H9 (cell line): ENCODE measurements around the gene AMDHD2. TPM values are rescaled to one million over a fixed set of nuclear protein-coding genes. Genes with fewer than 3 reads are reported as not detected.

Source experiments
- DNase-seq: peaks from one replicate; pipeline ENCODE4 v3.0.0-alpha.2; 2017
- H2AFZ ChIP-seq: one replicate; pipeline ENCODE4 v1.6.1; 2013; ENCODE audit warnings: mild to moderate bottlenecking, low read length, control low read depth, moderate library complexity
- H2AK5ac ChIP-seq: 2 replicates; pipeline ENCODE4 v1.6.1; 2013; ENCODE audit warnings: low read length, control low read depth, mixed read lengths; ENCODE audit not compliant: insufficient read length
- H2BK120ac ChIP-seq: one replicate; pipeline ENCODE4 v1.6.1; 2013; ENCODE audit warnings: low read depth, mild to moderate bottlenecking, low read length, control low read depth, inconsistent platforms; ENCODE audit not compliant: poor library complexity, severe bottlenecking
- H2BK12ac ChIP-seq: 2 replicates; pipeline ENCODE4 v1.6.1; 2013; ENCODE audit warnings: low read length, control low read depth, mixed read lengths, low read depth; ENCODE audit not compliant: insufficient read length
- H2BK15ac ChIP-seq: 2 replicates; pipeline ENCODE4 v1.6.1; 2013; ENCODE audit warnings: low read depth, low read length, control low read depth
- H2BK20ac ChIP-seq: one replicate; pipeline ENCODE4 v1.6.1; 2013; ENCODE audit warnings: low read depth, mild to moderate bottlenecking, low read length, control low read depth, inconsistent platforms; ENCODE audit not compliant: poor library complexity, severe bottlenecking
- H2BK5ac ChIP-seq: 2 replicates; pipeline ENCODE4 v1.6.1; 2013; ENCODE audit warnings: low read length, control low read depth, mixed read lengths; ENCODE audit not compliant: insufficient read length
- H3K14ac ChIP-seq: 2 replicates; pipeline ENCODE4 v1.6.1; 2013; ENCODE audit warnings: low read length, control low read depth; ENCODE audit not compliant: insufficient read depth
- H3K18ac ChIP-seq: 2 replicates; pipeline ENCODE4 v1.6.1; 2013; ENCODE audit warnings: low read depth, mild to moderate bottlenecking, mixed read lengths, low read length, control low read depth; ENCODE audit not compliant: insufficient read length
- H3K23ac ChIP-seq: 2 replicates; pipeline ENCODE4 v1.6.1; 2013; ENCODE audit warnings: low read length, control low read depth, mixed read lengths, low read depth; ENCODE audit not compliant: insufficient read length
- H3K23me2 ChIP-seq: 2 replicates; pipeline ENCODE4 v1.6.1; 2013; ENCODE audit warnings: low read depth, mild to moderate bottlenecking, mixed read lengths, low read length, control low read depth; ENCODE audit not compliant: insufficient read length, poor library complexity, severe bottlenecking
- H3K27ac ChIP-seq: 2 replicates; pipeline ENCODE4 v1.5.1; 2013; ENCODE audit warnings: low read length, control low read depth, mixed read lengths, low read depth; ENCODE audit not compliant: insufficient read length
- H3K27me3 ChIP-seq: 2 replicates; pipeline ENCODE4 v1.6.1; 2013; ENCODE audit warnings: low read length, control low read depth, inconsistent platforms; ENCODE audit not compliant: insufficient read depth
- H3K4ac ChIP-seq: 2 replicates; pipeline ENCODE4 v1.6.1; 2013; ENCODE audit warnings: low read depth, mild to moderate bottlenecking, control low read depth, inconsistent platforms, low read length, moderate library complexity
- H3K4me1 ChIP-seq: 2 replicates; pipeline ENCODE4 v1.6.1; 2013; ENCODE audit warnings: low read length, control low read depth, inconsistent platforms; ENCODE audit not compliant: insufficient read depth
- H3K4me2 ChIP-seq: 2 replicates; pipeline ENCODE4 v1.6.1; 2013; ENCODE audit warnings: low read length, control low read depth, mixed read lengths; ENCODE audit not compliant: insufficient read length, insufficient read depth
- H3K56ac ChIP-seq: 2 replicates; pipeline ENCODE4 v1.6.1; 2013; ENCODE audit warnings: low read depth, mild to moderate bottlenecking, mixed read lengths, low read length, control low read depth; ENCODE audit not compliant: insufficient read length
- H3K79me1 ChIP-seq: 2 replicates; pipeline ENCODE4 v1.6.1; 2013; ENCODE audit warnings: low read depth, mild to moderate bottlenecking, moderate library complexity, low read length, control low read depth, inconsistent platforms; ENCODE audit not compliant: insufficient read depth, poor library complexity, severe bottlenecking
- H3K79me2 ChIP-seq: 2 replicates; pipeline ENCODE4 v1.6.1; 2013; ENCODE audit warnings: low read length, control low read depth, inconsistent platforms; ENCODE audit not compliant: insufficient read depth
- H3K9ac ChIP-seq: 2 replicates; pipeline ENCODE4 v1.6.1; 2013; ENCODE audit warnings: low read length, control low read depth, mixed read lengths; ENCODE audit not compliant: insufficient read length; ENCODE audit errors: extremely low read depth
- H3K9me3 ChIP-seq: one replicate; pipeline ENCODE4 v1.6.1; 2013; ENCODE audit warnings: low read depth, low read length, inconsistent platforms; ENCODE audit not compliant: control insufficient read depth
- H3T11ph ChIP-seq: one replicate; pipeline ENCODE4 v1.6.1; 2013; ENCODE audit warnings: mild to moderate bottlenecking, low read length, control low read depth, inconsistent platforms
- H4K20me1 ChIP-seq: one replicate; pipeline ENCODE4 v1.6.1; 2013; ENCODE audit not compliant: control insufficient read depth, insufficient read length, insufficient read depth
- H4K5ac ChIP-seq: 2 replicates; pipeline ENCODE4 v1.6.1; 2013; ENCODE audit warnings: low read depth, mild to moderate bottlenecking, mixed read lengths, low read length, control low read depth; ENCODE audit not compliant: insufficient read length
- H4K8ac ChIP-seq: replicated peaks from 2 replicates; pipeline ENCODE4 v1.6.1; 2013; ENCODE audit warnings: low read length, control low read depth, mixed read lengths, low read depth; ENCODE audit not compliant: insufficient read length
- H4K91ac ChIP-seq: 2 replicates; pipeline ENCODE4 v1.6.1; 2013; ENCODE audit warnings: low read depth, mild to moderate bottlenecking, moderate library complexity, mixed read lengths, low read length, control low read depth; ENCODE audit not compliant: insufficient read length
- H3K27ac Mint-ChIP-seq, 3 experiments: 2 replicates in 2 of 3; 3 replicates in 1 of 3; pipeline ENCODE4 v1.8.0; 2020 to 2021; ENCODE audit warnings: mixed read lengths in 3 of 3, mild to moderate bottlenecking in 1 of 3, moderate library complexity in 1 of 3
- H3K27me3 Mint-ChIP-seq: 2 replicates; pipeline ENCODE4 v1.8.0; 2021; ENCODE audit warnings: low read depth, mild to moderate bottlenecking, moderate library complexity, mixed read lengths
- H3K36me3 Mint-ChIP-seq, 3 experiments: 2 replicates in 2 of 3; 3 replicates in 1 of 3; pipeline ENCODE4 v1.8.0; 2020 to 2021; ENCODE audit warnings: low read depth in 3 of 3, mixed read lengths in 3 of 3; ENCODE audit not compliant: insufficient read depth in 1 of 3
- H3K4me1 Mint-ChIP-seq, 2 experiments: 2 replicates each; pipeline ENCODE4 v1.8.0; 2020; ENCODE audit warnings: mixed read lengths in 2 of 2
- H3K4me3 Mint-ChIP-seq, 2 experiments: 2 replicates in 1 of 2; 3 replicates in 1 of 2; pipeline ENCODE4 v1.8.0; 2020 to 2021; ENCODE audit warnings: mild to moderate bottlenecking in 2 of 2, mixed read lengths in 2 of 2, moderate library complexity in 1 of 2
- H3K9me3 Mint-ChIP-seq, 2 experiments: 2 replicates in 1 of 2; 3 replicates in 1 of 2; pipeline ENCODE4 v1.8.0; 2020; ENCODE audit warnings: mild to moderate bottlenecking in 2 of 2, mixed read lengths in 2 of 2, moderate library complexity in 1 of 2
- WGBS: extraction: QIAGEN DNeasy Blood & Tissue Kit; methylation state at CpG from one replicate; pipeline ENCODE4 v1.1.7; 2013; ENCODE audit warnings: missing lambda C conversion rate, low lambda C conversion rate, mixed read lengths; ENCODE audit not compliant: insufficient read length; ENCODE audit errors: extremely low coverage; 5-methylcytosine and 5-hydroxymethylcytosine counted together
- total RNA-seq: library from RNA; stranded (reverse); gene quantifications from 2 replicates; pipeline ENCODE4 v1.2.1, GENCODE V29; 2021
- TF ChIP-seq, protein P1 (sequence below): fragments of 200-600 bp; sonication (generic); conservative IDR thresholded peaks from 3 replicates; pipeline ENCODE4 v1.8.0; 2021; ENCODE audit warnings: antibody characterized with exemption, mild to moderate bottlenecking

The AMDHD2 gene
- total RNA-seq, 1 experiment from 2014 or later, result 61.5 TPM

DNA sequence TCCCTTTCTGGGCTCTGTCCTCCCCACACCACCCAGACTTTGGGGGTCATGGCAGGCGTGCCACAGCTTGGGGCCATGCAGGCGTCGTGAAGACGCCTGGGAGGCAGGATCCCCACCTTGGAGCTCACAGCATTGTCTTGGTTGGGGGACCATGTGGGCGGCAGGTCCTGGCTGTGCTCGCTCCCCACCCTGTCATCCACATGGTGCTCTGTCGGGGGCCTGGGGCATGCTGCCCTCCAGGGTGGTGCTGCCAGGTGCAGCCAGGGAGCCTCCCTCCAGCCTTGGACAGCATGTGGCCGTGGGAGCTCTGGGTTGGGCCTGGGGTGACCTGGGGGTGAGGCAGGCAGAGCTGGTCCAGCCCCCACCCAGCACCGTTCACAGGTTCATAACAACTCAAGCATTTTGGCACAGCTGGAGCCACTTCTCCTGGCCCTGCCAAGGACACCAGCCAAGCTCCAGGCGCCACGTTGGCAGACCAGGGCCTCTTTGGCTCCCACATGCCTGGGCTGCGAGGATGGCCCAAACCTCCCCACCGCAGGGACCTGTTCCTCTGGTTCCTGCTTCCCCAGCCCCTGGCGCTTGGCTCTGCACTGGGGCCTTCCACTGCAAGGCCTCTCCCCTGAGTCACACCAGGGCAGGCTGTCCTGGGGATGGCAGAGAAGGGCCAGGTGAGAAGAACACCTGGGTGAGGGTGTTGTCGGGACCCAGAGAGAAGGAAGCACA, 21.5 kb upstream of the AMDHD2 start:
- Histone ChIP-seq H4K5ac (no peak overlapping the region), H3K9ac (no peak overlapping the region), H4K91ac (no peak overlapping the region), H3K27ac (no peak overlapping the region), H4K20me1 (no peaks in the 10 kb centered on the region), H2AK5ac (no peak overlapping the region), H4K8ac (no peak overlapping the region), H3K27me3 (no peaks in the 10 kb centered on the region), H3K56ac (no peak overlapping the region), H3K14ac (no peak overlapping the region), H2BK15ac (no peak overlapping the region), H3K4me1 (no peaks in the 10 kb centered on the region), H3K9me3 (no peaks in the 10 kb centered on the region), H3K79me1 (no peaks in the 10 kb centered on the region), H3T11ph (no peak overlapping the region), H3K79me2 (no peaks in the 10 kb centered on the region), H3K23ac (no peak overlapping the region), H2AFZ (no peak overlapping the region), H2BK20ac (no peak overlapping the region), H3K23me2 (peaks cover 3% of the 10 kb centered on the region), H3K18ac (no peak overlapping the region), H2BK120ac (no peak overlapping the region), H3K4ac (no peak overlapping the region), H3K4me2 (no peak overlapping the region), H2BK12ac (no peak overlapping the region), H2BK5ac (no peak overlapping the region)
- Mint-ChIP-seq H3K4me3 (no peak overlapping the region), H3K27me3 (no peaks in the 10 kb centered on the region), H3K27ac (no peak overlapping the region), H3K36me3 (peaks cover 0 to 18% (median 4%) of the 10 kb centered on the region in 3 experiments; a peak in 4 of 7 replicates), H3K9me3 (no peaks in the 10 kb centered on the region), H3K4me1 (peaks cover 3 to 5% of the 10 kb centered on the region in 2 experiments)
- TF ChIP-seq, protein P1, sequence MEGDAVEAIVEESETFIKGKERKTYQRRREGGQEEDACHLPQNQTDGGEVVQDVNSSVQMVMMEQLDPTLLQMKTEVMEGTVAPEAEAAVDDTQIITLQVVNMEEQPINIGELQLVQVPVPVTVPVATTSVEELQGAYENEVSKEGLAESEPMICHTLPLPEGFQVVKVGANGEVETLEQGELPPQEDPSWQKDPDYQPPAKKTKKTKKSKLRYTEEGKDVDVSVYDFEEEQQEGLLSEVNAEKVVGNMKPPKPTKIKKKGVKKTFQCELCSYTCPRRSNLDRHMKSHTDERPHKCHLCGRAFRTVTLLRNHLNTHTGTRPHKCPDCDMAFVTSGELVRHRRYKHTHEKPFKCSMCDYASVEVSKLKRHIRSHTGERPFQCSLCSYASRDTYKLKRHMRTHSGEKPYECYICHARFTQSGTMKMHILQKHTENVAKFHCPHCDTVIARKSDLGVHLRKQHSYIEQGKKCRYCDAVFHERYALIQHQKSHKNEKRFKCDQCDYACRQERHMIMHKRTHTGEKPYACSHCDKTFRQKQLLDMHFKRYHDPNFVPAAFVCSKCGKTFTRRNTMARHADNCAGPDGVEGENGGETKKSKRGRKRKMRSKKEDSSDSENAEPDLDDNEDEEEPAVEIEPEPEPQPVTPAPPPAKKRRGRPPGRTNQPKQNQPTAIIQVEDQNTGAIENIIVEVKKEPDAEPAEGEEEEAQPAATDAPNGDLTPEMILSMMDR, result no peak
- no peak for DNase-seq
- WGBS, result no CpG with 5 or more reads among the region's 15 CpGs
